Measurements from ENCODE around the gene C5orf34.
"Not testable (repeated sequence)": the region's sequence is repeated elsewhere in the genome, so short reads cannot be mapped to it uniquely, and the experiment has no call there.

C5orf34 gene

DNA sequence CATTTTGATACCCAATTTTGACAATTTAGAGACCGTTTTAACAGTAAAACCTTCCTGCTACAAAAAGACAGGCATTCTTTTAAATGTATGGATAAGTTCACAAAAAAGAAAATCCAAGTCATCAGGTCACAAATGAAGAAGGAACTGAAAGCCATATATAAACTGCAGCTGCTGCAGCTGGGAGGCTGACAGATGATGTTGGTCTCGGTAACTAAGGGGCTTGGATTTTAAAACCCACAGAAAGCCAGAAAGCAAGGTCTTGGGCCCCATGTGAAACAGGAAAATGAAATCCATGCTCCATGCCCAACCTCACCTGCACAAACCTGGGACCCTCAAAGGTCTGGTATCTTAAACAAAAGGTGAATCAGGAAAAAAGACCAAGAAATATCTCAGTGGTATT is 15.7 kb upstream of the C5orf34 start:
- TF ChIP-seq, protein P1, sequence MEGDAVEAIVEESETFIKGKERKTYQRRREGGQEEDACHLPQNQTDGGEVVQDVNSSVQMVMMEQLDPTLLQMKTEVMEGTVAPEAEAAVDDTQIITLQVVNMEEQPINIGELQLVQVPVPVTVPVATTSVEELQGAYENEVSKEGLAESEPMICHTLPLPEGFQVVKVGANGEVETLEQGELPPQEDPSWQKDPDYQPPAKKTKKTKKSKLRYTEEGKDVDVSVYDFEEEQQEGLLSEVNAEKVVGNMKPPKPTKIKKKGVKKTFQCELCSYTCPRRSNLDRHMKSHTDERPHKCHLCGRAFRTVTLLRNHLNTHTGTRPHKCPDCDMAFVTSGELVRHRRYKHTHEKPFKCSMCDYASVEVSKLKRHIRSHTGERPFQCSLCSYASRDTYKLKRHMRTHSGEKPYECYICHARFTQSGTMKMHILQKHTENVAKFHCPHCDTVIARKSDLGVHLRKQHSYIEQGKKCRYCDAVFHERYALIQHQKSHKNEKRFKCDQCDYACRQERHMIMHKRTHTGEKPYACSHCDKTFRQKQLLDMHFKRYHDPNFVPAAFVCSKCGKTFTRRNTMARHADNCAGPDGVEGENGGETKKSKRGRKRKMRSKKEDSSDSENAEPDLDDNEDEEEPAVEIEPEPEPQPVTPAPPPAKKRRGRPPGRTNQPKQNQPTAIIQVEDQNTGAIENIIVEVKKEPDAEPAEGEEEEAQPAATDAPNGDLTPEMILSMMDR (IDR thresholded peaks at IDR 0.05): no peak
- Histone ChIP-seq H3K9me3 (no peaks in the 10 kb centered on the region), H3K4me3 (ENCODE audit: low read depth in 1 of 2, low read length in 1 of 2) (no peak overlapping the region), H3K27ac (no peak overlapping the region), H3K27me3 (no peaks in the 10 kb centered on the region), H3K36me3 (peaks cover 68% of the 10 kb centered on the region), H3K4me1 (ENCODE audit: control insufficient read depth in 1 of 2, insufficient read depth in 1 of 2, low read depth in 1 of 2, low read length in 1 of 2) (no peaks in the 10 kb centered on the region)

DNA sequence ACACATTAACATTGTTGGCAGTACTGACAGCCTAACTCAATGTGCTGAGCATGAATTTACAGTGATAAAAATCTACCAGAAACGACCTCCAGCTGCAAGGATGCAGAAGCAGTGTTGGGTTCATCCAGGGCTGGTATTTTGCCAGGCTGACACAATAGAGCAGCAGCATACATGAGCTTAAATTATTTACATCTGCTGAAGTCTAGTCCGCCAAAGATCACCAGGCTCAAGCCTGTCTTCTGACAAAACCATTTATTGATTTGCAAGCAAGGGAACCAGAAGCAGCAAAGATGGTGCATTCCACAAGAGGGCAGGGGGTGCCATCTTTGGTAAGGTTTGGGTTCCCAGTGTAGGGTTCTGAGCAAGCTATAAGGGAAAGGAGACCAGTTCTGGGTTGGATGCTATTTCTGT is 8.7 kb upstream of the C5orf34 start:
- H3K9me3 ChIP-seq: no peaks in the 10 kb centered on the region
- no peak overlapping the region for H3K27ac ChIP-seq
- H3K4me1 ChIP-seq (ENCODE audit: control insufficient read depth in 1 of 2, insufficient read depth in 1 of 2, low read depth in 1 of 2, low read length in 1 of 2): no peaks in the 10 kb centered on the region
- TF ChIP-seq, protein P1 (IDR thresholded peaks at IDR 0.05): no peak
- no peak overlapping the region for H3K4me3 ChIP-seq (ENCODE audit: low read depth in 1 of 2, low read length in 1 of 2)
- H3K36me3 ChIP-seq: peaks cover 31% of the 10 kb centered on the region
- H3K27me3 ChIP-seq: no peaks in the 10 kb centered on the region

- Histone ChIP-seq H3K4me1 (ENCODE audit: control insufficient read depth in 1 of 2, insufficient read depth in 1 of 2, low read depth in 1 of 2, low read length in 1 of 2) (peaks cover 2% of the 10 kb centered on the region in 2 experiments), H3K27me3 (no peaks in the 10 kb centered on the region), H3K4me3 (ENCODE audit: low read depth in 1 of 2, low read length in 1 of 2) (no peak overlapping the region), H3K9me3 (no peaks in the 10 kb centered on the region), H3K36me3 (peaks cover 14% of the 10 kb centered on the region), H3K27ac (no peak overlapping the region)
- TF ChIP-seq, protein P1 (IDR thresholded peaks at IDR 0.05): no peak
Measured at GRCh38 chr5:43520615-43521014, 5.7 kb upstream of the C5orf34 start.

GRCh38 chr5:43515678-43516048 is 715 bp upstream of the C5orf34 start:
- peaks cover 12 to 21% of the 10 kb centered on the region in 2 experiments for H3K4me1 ChIP-seq (ENCODE audit: control insufficient read depth in 1 of 2, insufficient read depth in 1 of 2, low read depth in 1 of 2, low read length in 1 of 2)
- TF ChIP-seq, protein P1 (IDR thresholded peaks at IDR 0.05): no peak
- H3K9me3 ChIP-seq: no peaks in the 10 kb centered on the region
- no peaks in the 10 kb centered on the region for H3K27me3 ChIP-seq
- no peaks in the 10 kb centered on the region for H3K36me3 ChIP-seq
- H3K27ac ChIP-seq: peak overlapping the region; percentile 69
- peak overlapping the region; percentile 66 to 72 for H3K4me3 ChIP-seq (ENCODE audit: low read depth in 1 of 2, low read length in 1 of 2)

DNA sequence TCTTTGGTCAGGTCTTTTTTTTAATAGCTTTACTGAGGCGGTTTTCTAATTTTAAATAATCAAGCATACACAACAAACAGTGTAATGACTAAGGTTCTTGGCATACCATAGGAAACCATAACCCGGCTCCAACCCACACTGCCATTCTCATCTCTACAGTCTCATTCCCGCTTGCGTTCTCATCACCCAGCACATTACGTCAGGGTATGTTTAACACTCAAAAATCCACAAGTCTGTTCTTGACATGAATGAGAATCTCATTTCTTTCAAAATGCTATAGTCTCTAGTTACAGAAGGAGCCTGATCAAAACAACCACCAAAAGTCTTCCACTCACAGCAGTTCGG is 505 bp downstream of the C5orf34 start:
- Histone ChIP-seq H3K9me3 (no peaks in the 10 kb centered on the region), H3K36me3 (no peaks in the 10 kb centered on the region), H3K27ac (peak overlapping the region; percentile 69), H3K27me3 (no peaks in the 10 kb centered on the region), H3K4me1 (ENCODE audit: control insufficient read depth in 1 of 2, insufficient read depth in 1 of 2, low read depth in 1 of 2, low read length in 1 of 2) (peaks cover 12 to 21% of the 10 kb centered on the region in 2 experiments), H3K4me3 (ENCODE audit: low read depth in 1 of 2, low read length in 1 of 2) (peak overlapping the region; percentile 66 to 72)
- TF ChIP-seq, protein P1 (IDR thresholded peaks at IDR 0.05): no peak

DNA sequence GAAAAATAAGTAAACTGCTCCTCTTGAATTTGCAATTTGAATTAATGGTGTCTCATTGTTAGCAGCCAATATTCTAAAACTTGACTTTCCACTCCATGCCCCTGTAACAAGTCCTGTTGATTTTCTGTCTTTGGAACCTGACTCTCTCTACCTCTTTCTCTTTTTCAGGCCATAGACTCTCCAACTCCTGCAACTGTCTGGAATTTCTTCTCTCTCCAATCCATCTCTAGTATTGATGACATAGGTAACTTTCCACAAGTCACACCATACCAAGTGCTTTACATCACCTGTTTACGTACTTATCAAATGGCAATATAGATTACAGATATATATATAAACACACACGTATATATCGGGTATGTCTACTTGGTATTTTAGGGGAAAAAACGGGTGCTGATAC is 923 bp downstream of the C5orf34 start:
- TF ChIP-seq, protein P1 (IDR thresholded peaks at IDR 0.05): no peak
- H3K36me3 ChIP-seq: no peaks in the 10 kb centered on the region
- peaks cover 12 to 21% of the 10 kb centered on the region in 2 experiments for H3K4me1 ChIP-seq (ENCODE audit: control insufficient read depth in 1 of 2, insufficient read depth in 1 of 2, low read depth in 1 of 2, low read length in 1 of 2)
- H3K27ac ChIP-seq: no peak overlapping the region
- no peaks in the 10 kb centered on the region for H3K9me3 ChIP-seq
- H3K27me3 ChIP-seq: no peaks in the 10 kb centered on the region
- peak overlapping the region in 1 of 2 experiments; percentile 72 for H3K4me3 ChIP-seq (ENCODE audit: low read depth in 1 of 2, low read length in 1 of 2)

- not testable (repeated sequence) for H3K36me3 ChIP-seq; H3K27me3 ChIP-seq; H3K27ac ChIP-seq; H3K9me3 ChIP-seq; H3K4me3 ChIP-seq (ENCODE audit: low read depth in 1 of 2, low read length in 1 of 2)
- peaks cover 12 to 21% of the 10 kb centered on the region in 2 experiments for H3K4me1 ChIP-seq (ENCODE audit: control insufficient read depth in 1 of 2, insufficient read depth in 1 of 2, low read depth in 1 of 2, low read length in 1 of 2)
Measured at GRCh38 chr5:43511062-43511461, 3.9 kb downstream of the C5orf34 start.

Data from neutrophil (primary cell).